HG03432 (cell line): ENCODE data around the gene TSEN54.

Experiments
- ATAC-seq: cut with Tn5 transposase; IDR thresholded peaks from one replicate; pipeline ENCODE4 v1.9.1; 2021; ENCODE audit warnings: mild to moderate bottlenecking, moderate library complexity; ENCODE audit not compliant: unreplicated experiment

TSEN54 gene

DNA sequence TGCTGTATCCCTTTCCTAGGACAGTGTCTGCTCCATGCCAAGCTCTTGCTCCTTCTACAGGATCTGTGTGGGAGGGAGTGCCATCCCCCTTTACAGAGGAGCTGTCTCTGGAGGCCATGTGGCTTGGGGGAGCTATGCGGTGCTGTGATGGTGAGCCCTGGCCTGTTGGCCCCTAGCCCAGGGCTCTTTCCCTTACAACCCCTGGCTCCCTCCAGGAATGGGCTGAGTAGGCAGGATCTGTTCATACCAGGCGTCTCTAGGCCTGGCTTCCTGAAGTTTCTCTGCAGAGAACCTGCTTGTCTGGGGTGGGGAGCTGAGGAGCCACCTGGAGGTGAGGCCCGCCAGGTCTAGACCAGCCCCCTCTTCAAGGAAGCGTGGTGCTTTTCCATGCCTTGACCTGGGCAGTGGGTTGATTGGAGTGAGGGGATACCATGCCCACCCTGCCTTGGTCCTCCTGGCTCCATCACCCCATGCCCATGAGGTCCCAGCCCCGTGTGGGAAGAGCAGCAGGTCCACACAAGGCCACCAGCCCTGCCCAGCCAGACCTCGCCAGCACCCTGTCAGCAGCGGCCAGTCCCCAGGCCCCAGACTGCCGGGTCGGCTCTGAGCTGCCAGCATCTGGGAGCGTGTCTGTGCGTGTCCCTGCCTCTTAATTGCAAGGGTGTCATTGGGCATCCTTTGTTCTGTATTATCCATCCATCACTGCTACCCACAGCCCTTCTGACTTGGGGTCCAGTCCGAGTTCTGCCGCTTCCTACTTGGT lies 23.8 kb downstream of the TSEN54 start:
- no peak for ATAC-seq

DNA sequence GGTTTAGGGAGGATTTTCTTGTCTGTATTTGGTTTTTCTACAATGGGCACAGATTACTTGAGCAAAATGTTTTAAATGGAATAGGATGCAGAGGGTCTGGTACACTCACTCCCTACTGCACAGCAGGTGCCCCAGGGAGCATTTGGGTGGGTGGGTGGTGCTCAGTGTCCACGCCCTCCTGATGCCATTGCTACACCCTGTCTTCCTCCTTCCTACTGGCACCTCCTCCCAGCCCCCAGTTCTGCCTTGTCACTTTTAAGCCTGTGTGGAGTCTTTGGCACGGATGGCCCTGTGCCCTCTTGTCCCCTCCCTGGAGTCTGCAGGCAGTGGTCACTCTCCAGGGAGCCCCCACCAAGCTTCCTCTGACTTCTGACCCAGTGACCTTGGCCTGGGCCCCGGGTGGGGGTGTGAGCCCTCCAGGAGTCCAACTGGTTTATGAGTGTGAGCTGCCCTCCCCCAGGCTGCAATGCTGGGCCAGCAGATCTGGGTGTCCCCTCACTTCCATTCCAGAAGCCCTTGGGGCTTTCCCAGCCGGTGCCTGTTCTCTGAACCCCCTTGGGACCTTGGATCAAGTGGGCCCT lies 24.7 kb downstream of the TSEN54 start:
- no peak for ATAC-seq

DNA sequence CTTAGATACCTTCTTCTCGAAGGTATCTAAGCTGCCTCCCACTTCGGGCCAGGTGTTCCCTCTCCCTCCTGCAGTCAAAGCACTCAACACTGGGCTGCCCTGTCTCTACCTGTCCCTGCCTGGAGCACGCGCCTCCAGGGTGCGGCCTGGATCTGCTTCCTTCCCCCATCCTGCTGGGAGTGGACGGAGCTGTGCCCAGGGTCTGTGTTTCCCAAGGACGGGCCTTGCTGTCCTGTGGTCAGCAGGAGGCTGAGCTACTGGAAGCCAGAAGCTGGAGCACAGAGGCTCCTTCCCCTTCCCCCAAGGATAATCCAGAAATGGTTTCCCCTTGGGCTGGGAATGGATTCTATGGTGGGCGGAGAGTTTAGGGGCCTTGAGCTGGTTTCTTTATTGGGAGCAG lies 25.9 kb downstream of the TSEN54 start:
- no peak for ATAC-seq

DNA sequence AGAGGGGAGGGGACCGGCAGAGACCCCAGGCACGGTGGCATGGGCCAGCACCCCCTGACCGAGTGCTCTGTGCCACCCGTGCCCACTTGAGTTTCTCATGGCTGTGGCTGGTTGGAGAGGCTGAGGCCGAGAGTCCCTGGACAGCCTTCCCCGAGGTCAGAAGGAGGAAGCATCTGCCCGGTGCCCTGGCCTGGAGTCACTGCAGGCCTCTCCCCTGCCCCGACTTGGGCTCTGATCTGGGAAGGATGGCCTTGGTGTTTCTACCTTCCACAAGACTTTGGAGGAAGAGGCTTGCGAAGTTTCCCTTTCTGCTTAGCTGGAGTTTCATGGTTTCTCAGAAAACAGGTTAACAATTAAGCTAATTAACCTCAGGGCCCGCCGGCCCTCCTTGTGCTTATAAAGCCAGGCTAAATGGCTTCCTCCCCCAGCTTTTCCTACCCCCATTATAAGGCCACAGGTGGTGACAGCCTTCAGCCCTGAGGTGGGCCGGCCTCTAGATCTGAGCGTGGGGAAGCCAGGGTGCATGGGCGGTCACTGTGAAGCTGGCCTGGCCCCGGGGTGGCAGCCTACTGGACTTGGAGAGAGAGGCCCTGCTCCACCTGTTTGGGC lies 26.5 kb downstream of the TSEN54 start:
- no peak for ATAC-seq

DNA sequence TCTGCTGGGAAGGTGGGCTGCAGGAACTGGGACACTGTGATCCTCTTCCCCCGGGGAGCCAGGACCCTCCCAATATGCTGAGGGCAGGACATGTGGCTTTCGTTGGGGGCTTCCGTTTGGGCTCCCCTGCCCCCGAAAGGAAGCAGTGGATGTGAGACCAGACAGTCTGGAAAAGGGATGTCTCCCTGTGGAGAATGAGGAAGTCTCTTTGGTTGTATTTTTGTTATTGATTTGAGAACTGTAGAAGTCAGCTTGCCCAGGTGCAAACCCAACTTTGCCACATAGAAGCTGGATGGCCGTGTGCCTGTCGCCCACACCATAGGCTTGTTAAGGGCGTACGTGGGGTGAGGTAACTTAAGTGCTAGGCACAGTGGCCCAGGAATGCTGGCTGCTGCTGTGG lies 27.9 kb downstream of the TSEN54 start:
- ATAC-seq: no peak

DNA sequence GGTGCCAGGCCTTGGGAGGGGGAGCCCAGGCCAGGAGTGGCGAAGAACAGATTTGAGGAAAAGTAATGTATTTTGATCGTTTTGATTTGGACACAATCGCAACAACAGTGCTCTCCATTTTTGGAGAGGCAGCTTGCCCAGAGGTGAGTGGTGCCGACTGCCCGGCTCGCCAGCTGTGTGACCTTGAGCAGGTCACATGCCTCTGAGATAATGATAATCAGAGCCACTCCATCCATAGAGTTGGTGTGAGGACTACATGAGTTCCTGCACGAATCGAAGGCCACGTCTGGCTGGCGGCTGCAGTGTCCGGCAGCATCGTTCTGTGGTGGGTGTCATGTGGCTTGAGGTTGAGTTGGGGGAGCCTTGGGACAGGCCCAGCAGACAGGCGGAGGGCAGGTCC lies 29.9 kb downstream of the TSEN54 start:
- no peak for ATAC-seq

DNA sequence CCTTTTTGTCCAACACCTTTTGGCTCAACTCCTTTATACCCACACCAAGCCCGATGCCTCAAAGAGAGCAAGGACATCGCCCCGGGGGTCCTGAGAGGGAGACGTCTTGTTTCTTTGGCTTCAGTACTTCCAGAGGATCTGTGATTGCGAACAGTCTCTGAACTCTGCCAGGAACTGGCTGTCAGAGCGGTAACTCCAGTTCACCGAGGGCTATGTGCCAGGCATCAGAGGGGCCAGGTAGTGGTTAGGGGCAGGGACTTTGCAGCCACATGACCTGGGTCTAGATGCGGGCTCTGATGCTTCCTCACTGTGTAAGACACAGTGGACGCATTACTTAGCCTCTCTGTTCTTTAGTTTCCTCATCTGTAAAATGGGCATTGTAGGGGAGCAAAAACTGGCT lies 30.8 kb downstream of the TSEN54 start:
- no peak for ATAC-seq

DNA sequence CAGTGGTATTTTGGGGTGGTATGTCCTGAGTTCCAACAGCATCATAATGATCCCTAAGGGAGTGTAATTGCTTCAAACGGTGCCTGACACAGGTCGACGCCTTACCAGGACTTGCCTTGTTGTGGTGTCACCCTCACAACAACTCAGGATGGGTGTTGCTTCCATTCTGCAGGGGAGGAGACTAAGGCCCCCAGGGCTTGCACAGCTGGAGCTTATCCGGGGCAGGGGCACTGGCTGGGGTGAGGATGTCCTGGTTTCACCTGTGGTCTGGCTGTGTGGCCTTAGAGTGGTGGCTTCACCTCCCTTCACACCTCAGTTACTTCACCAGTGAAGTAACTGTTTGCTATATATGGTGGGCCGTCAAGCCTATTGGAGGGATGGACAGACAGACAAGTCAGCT lies 32.5 kb downstream of the TSEN54 start:
- no peak for ATAC-seq

DNA sequence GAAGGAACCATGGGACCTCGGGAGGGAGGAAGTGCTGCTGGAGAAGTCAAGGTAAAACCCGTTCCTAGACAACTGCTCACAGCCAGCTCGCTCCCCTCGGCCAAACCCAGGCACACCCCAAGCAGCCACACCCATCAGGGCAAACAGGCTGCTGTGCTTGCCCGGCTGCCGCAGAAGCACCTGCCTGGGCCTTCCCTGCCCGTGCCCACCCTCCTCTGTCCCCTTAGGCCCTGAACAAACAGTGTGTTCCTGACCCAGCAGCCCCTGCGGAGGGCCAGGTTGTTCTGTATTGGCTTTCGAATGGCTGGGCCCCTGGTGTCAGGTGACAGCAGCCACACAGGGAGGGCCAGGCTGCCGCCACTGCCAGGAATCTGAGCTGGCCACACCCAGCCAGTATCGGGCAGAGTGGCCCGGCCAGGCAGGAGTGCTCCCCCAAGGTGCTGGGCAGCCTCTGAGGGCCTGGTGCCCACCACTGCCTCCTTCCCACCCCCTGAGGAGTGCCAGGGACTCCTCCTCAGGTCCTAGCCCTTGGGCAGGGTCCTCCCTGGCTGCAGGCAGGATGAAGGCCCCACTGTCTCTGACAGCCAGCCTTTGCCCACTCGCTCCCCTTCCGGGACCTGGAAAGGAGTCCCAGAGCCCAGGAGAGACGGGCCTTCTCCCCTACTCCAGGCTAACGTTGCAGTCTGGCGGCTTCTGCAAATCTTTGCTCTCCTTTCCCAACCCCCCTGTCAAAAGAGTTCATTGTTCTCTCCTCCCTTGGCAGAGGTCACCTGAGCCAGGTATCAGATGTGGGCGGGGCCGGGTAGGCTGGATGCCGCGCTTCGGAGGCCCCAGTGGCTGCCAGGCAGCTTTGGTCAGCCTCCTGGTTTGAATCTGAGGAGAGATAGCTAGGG lies 33.2 kb downstream of the TSEN54 start:
- no peak for ATAC-seq

DNA sequence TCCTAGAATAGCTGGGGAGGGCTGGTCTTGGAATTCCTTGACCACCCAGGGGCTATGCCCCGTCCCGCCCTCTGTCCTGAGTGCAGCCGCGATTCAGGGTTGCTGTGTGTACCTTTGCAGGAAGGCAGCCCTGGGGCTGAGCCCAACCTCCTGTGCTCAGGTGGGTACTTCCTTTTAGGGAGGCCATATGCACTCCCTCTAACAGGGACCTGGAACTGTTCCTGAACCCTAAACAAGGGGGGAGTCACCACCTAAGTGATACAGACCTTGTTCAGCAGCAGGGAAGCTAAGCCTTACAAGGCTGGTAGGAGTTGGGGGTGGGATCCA lies 33.8 kb downstream of the TSEN54 start:
- no peak for ATAC-seq

DNA sequence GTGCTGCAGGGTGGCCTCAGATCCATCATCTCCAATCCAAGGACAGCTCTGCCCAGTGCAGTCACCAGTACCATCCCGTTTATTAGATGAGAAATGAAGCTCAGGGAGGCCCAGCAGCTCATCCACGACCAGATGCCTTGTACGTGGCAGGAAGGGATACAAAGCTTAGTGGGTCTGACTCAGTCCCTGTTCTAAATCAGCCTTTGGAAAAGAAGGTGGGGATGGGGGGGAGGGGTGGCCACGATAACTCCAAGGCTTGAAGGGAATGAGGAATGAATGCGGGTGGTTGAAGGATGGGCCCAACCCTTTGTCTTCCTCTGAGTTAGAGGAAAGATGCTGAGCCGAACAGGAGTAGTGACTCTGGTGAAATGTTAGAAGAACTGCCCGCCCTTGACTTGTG lies 34.9 kb downstream of the TSEN54 start:
- ATAC-seq: no peak

DNA sequence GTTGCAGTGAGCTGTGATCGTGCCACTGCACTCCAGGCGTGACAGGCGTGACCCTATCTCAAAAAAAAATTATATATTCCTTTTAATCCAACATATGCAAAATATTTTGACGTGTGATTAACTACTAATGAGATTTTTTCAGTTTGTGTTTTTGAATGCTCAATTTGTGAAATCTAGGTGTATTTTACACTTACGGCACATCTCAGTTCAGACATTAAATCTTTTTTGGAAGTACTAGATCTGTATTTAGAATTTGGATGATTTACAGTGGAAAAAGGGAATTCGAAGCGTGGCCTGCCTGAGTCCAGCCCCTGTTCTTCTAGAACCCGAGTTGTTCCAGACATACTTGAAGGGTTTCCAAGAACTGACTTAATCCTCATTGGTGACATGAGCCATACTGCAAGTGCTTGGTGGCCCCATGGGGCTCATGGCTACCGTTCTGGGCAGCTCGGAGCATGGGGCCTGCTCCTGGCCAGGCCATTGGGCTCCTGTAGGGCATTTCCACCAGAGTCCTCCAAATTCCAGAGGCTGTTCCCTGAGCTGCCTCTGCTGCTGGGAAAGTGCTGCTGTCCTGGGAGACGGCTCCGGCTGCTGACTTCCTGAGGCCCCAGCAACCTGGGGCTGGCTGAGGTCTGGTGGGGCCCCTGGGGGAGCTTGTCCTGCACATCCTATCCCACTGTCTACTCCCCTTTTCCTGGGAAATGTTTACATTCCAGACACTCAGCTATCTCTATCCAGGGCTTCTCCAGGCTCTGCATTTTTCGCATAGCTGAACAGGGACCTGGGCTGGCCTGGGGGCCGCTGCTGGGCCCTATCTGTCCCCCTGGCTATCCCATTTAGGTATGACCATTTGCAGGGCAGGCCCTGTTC lies 36.3 kb downstream of the TSEN54 start:
- no peak for ATAC-seq

DNA sequence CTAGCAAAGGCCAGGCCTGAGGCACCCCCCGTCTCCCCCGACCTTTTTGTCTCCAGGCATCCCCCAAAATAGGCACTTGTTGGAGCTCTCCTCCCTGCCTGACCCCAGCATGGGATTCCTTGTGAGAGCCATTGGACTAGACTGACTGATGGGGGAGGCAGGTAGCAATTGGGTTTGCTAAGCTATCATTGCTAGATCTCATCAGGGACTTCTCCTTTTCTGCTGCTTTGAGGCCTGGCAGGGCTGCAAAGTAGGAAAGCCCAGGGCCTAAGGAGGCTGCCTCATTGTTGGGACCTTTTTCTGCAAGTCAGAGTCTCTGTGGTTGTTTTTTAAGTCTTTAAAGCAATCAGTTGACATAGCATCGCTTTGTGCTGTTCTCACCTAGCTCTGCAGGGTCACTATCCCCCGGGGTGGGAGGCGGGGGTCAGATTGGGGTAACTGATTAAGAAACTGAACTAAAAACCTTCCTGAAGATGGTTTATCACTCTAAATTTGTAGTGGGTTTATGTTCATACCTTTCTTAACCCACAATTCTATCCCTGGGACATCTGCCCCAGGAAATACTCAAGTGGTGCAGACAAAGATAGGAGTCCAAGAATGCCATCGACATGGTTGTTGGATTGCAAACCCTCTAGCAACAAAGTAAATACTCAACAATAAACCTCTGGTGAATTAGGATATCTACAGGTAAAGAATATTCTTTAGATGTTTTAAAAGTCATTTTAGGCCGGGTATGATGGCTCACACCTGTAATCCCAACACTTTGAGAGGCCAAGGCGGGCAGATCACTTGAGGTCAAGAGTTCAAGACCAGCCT lies 37.2 kb downstream of the TSEN54 start:
- ATAC-seq: no peak

DNA sequence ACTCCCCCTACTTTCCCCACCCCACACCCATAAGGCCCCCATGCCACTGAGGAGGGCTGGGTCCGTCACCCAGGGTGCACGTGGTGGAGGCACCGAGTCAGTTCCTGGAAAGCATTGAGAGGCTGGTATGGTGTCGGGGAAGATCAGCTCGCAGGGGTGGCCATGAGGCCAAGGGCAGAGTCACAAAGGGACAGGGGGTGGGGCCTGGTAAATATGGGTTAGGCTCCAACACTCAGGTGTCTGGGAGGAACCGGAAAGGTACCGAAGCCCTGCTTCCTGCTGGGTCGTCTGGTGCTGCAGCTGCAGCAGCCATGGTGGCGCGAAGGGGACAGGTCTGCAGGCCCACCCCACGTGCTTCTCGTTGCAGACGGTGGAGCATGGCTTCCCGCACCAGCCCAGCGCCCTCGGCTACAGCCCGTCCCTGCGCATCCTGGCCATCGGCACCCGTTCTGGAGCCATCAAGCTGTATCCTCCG lies 39.4 kb downstream of the TSEN54 start:
- ATAC-seq: no peak

DNA sequence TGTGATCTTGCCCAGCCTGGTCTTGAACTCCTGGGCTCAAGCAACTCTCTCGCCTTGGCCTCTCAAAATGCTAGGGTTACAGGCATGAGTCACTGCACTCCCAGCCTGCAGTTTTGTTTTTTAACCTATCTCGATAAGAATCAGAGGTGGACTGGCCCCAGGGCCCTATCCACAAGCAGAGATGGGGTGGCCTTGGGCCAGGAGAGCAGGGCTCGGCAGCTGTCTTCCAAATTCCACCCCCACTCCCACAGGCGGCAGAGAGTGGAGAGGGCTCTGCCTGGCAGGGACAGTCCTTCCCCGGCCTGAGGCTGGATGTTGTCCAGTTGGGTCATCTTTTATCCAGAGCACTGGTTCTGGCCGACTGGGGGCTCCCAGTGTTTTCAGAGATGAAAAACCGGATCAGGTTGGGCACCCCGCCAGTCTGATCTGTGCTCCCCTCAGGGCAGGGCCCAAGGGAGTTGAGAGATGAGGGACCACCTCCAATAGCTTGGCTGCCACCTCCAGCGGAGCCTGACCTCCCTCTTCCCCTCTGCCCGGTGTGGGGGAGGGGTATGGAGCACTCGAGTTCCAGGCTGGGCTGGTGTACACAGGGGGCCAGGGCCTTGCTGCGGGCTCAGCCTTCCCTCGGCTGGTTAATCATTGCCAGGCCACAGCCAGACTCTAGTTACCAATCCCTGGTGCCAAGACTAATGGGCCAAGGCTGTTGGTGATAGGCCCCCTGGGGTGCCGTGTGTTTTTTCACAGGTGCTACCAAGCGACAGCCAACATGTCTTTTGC lies 40.9 kb downstream of the TSEN54 start:
- ATAC-seq: no peak

DNA sequence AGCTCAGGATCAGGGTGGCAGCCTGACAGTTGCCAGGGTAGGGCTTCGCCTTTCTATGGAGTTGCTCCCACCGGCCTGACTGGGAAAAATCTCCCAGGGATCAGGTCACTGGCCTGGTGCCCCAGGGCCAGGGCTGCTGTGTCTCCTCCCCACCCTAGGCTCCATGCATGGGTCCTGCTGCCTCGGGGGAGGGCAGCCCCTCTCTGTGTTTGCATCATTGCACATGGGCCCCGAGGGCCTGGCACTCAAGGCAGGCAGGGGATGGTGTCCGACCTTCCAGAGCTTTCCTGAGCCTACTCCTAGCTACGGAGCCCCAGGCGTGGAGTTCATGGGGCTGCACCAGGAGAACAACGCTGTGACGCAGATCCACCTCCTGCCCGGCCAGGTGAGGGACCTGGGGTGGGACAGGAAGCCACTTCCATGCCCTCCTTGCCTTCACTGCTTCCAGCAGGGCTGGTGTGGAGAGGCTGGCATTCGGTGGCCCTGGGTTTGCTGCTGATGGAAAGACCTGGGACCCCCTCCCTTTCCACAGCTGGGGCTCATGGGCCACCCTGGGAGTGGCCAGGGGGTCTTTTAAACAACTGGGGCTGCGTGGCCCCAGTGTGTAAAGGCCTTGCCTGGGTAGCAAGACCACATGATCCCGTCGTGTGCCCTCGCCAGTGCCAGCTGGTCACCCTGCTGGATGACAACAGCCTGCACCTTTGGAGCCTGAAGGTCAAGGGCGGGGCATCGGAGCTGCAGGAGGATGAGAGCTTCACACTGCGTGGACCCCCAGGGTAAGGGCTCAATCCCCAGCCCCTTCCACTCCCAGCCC lies 41.7 kb downstream of the TSEN54 start:
- ATAC-seq: no peak

DNA sequence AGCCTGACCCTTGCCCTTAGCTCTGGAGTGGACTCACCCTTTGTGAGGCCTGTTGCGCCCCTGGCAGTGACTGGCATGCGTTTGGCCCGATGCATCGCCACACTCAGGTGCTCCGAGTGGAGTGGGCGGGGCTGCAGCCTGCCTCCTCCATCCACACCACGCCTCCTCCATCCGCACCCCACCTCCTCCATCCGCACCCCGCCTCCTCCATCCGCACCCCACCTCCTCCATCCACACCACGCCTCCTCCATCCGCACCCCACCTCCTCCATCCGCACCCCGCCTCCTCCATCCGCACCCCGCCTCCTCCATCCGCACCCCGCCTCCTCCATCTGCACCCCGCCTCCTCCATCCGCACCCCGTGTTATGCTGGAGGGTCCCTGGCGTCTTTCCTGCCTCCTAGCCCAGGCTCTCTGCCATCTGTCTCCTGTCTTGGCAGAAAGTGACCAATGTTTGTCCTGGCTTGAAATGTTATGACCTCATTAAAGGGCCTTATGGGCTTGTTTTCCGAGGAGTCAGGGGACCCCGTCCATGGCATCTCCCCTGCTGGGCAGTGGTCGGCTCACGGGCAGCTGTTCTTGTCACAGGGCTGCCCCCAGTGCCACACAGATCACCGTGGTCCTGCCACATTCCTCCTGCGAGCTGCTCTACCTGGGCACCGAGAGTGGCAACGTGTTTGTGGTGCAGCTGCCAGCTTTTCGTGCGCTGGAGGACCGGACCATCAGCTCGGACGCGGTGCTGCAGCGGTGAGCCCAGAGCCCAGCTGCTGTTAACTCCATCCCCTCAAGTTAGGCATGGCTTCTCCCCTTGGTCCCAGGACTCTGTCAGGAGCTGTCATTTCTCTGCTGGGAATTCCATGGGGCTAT lies 42.6 kb downstream of the TSEN54 start:
- ATAC-seq: no peak
